HG02759 (cell line): Measurements from ENCODE around the gene DCLK1.
"Not testable (repeated sequence)": the region's sequence is repeated elsewhere in the genome, so short reads cannot be mapped to it uniquely, and the experiment has no call there.

Experiments
- ATAC-seq: cut with Tn5 transposase; IDR thresholded peaks from one replicate; pipeline ENCODE4 v1.9.1; 2021; ENCODE audit warnings: mild to moderate bottlenecking, moderate library complexity; ENCODE audit not compliant: unreplicated experiment

DCLK1 gene

GRCh38 chr13:36088463-36088862, 42.7 kb downstream of the DCLK1 start:
- no peak for ATAC-seq

- no peak for ATAC-seq
Measured at GRCh38 chr13:36088001-36088400, 43.2 kb downstream of the DCLK1 start.

- ATAC-seq = no peak
Measured at GRCh38 chr13:36086117-36086516, 45.1 kb downstream of the DCLK1 start.

DNA sequence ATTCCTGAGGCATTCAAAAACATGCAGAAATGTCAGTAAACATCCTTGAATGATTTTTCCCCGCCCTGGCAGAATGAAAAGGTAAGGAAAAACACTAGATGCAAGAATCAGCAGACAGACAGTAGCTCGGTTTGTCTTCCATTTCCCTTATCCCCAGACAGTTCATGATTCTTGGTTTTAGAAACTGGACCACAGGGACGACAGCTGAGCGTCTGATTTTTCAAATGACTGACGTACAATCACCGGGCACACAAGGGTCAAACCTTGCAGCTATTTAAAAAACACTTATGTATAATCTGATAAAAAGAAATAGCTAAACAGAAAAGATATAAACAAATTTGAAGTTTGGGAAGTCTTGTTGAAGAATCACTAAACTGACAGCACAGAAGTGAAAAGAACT, 47.1 kb downstream of the DCLK1 start:
- ATAC-seq = no peak

DNA sequence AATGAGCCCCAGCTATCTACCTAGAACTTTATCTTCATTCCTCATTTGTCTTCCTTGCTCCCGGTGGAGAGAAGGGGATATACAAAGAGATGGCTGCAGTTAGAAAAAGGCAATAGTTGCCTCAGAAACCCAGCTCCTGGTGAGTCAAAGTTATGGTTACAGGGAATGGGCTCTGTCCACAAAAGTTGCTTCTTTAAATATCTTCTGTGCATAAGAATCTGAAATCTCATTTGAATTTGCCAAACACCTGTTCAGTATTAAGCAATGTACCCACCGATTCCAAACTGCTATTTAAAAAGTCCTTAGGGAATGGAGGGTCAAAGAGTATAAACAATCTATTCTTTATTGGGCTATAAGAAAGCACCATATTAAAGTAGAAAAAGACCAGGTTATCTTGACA, 48.4 kb downstream of the DCLK1 start:
- ATAC-seq = no peak

GRCh38 chr13:36082396-36082795, 48.8 kb downstream of the DCLK1 start:
- no peak for ATAC-seq

GRCh38 chr13:36076211-36076610, 55.0 kb downstream of the DCLK1 start:
- no peak for ATAC-seq

GRCh38 chr13:36074659-36075058, 56.5 kb downstream of the DCLK1 start:
- no peak for ATAC-seq

DNA sequence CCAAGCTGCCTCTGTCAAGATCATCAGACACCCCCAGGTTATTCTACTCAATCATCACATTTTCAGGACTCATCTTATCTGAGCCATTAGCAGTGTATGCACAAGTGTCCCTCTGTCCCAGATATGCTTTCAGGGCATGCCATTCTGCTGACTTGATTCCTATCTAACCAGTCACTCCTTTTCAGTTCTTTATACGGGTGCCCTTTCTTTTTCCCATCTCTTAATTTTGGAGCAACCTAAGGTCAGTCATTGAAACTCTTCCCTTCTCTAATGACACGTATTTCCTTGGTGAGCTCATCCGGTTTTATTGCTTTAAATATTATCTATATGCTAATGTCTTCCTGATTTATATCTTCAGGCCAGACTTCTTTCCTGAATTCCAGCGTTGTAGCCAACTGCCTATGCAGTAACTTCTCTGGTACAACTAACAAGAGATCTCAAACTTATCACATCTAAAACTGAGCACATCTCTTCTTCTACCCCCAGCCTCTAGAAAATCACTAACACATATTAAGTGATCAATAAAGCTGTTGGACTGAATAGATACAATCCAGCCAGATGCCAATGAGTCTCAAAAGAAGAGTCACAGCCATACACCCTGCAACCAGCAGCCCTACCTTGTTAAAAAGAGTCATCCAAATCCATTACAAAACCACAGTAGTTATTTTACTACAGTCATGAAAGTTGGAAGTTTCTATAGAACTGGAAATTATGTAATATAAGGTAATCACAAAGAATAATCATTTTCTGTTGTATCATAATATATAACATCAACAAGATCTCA, 58.8 kb downstream of the DCLK1 start:
- ATAC-seq = no peak

GRCh38 chr13:36070504-36071192, 60.5 kb downstream of the DCLK1 start:
- not testable (repeated sequence) for ATAC-seq

- ATAC-seq = no peak
Measured at GRCh38 chr13:36069881-36070366, 61.3 kb downstream of the DCLK1 start.

GRCh38 chr13:36068991-36069390, 62.2 kb downstream of the DCLK1 start:
- no peak for ATAC-seq

GRCh38 chr13:36068566-36068965, 62.6 kb downstream of the DCLK1 start:
- ATAC-seq = no peak

DNA sequence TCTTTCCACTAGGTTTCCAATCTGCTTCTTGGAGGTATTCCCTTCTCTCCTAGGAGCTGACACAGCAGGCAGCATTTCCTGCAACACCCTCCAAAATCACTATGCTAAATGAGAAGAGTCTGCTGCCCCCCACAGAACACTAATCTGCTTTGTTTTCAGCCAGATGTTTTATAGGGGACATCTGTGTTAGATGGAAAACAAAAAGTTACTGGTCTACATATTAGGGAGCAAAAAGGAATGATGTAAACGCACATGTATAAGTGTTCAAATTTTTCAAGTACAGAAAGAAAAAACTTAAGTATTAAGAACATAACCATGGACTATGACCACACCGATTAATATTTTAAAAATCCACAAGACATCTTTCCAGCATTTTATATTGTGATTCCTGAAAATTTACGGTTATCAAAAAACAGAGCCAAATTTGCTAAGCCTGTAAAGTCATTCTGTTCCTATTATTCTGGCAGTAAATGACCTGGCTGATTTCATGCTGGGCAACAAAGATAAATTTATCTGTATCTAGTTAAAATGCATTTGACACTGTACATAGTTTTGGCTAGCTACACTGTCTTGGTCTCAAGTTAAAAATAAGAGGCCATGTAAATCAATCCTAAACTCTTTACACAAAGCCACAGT, 63.3 kb downstream of the DCLK1 start:
- no peak for ATAC-seq

DNA sequence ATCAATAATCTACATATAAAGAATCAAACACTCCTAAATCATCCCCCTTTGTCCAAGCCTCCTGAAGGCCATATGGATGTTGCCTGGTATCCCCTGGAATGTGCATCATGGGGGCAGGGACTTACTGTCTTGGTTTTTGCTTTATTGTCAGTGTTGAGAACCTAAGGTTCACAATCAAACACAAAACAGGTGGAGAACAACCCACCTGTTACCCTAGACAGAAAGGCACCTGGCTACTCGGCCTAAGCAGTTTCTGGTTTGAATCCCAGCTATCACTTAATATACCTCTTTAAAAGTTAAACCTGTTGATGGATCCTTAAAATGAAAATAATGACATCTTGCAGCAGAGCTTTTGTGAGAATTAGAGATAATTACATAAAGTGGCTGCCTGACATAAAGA, 68.9 kb downstream of the DCLK1 start:
- ATAC-seq = no peak

- ATAC-seq = no peak
Measured at GRCh38 chr13:36061621-36062020, 69.6 kb downstream of the DCLK1 start.

GRCh38 chr13:36061054-36061453, 70.1 kb downstream of the DCLK1 start:
- ATAC-seq = no peak

DNA sequence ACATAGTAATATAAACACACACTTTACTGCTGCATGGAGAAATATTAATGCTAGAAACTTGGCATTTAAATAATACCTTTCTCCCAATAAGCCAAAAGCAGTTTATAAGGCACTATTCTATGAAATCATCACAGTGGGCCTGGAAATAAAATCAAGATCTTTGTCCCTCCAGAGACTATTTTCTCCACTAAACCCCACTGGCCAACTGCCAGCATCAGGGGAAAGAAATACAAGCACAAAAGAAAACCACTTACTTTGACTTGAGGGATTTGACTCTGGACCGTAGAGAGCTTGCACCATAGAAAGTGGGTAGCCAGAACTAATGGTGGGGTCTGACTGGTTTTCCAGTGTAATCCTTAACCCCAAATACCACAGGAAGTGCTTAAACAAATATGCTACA, 71.9 kb downstream of the DCLK1 start:
- ATAC-seq = no peak

DNA sequence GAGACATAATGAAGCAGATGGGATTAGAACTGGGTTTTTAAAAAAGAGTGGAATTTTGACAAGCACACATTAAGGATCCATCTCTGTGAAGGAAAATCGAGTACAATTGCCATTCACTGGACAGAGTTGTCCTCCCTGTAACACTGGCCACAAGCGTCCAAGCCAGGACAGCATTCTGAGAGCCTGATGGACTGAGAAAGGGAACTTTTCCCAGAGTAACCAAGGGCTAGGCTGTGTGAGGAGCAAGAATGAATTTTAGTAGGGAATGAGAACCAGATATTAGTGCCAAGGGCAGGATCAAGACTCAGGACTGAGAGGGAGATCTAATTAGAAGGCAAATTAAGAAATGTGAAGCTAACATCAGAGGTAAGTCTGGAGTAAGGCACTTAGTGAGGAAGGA, 73.1 kb downstream of the DCLK1 start:
- no peak for ATAC-seq

GRCh38 chr13:36057547-36057946, 73.6 kb downstream of the DCLK1 start:
- no peak for ATAC-seq

- ATAC-seq = no peak
Measured at GRCh38 chr13:36057041-36057440, 74.1 kb downstream of the DCLK1 start.

DNA sequence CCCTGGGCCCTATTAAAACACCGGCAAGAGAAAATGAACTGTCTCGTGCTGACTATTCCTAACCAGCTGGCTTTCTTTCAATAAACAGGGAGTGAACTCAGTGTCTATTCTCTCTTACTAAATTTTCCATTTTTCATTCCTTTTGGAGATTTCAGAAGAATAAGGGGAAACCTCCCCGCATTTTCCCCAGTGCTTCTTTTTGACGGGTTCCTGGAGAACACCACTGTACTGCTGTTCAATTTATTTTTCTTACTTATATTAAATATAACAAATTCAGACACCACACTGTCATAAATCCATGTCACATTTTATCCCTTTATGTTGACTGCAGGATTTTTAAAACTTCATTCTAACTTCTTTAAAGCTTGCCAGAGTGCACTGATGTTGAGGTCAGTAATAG, 75.8 kb downstream of the DCLK1 start:
- ATAC-seq = no peak
